ENCODE data around the gene SLCO2A1. TPM values are rescaled to one million over a fixed set of nuclear protein-coding genes. Genes with fewer than 3 reads are reported as not detected.
A peak's percentile ranks its signal among the peaks of the same experiment; 100 is the strongest.

The SLCO2A1 gene
- total RNA-seq, 1 donor from 2014 or later: 1.0 TPM

GRCh38 chr3:133935843-133936769 is 93.6 kb downstream of the SLCO2A1 start:
- no peaks in the 10 kb centered on the region for H3K36me3 Mint-ChIP-seq (ENCODE audit: low read depth)
- H3K27ac Mint-ChIP-seq (ENCODE audit: unreplicated experiment): no peak overlapping the region
- H3K4me3 Mint-ChIP-seq (ENCODE audit: unreplicated experiment): no peak overlapping the region
- DNase-seq (ENCODE audit: low spot score): peak; percentile 56
- no peak for TF ChIP-seq CTCF (IDR thresholded peaks at IDR 0.05)
- peaks cover 2% of the 10 kb centered on the region for H3K27me3 Mint-ChIP-seq (ENCODE audit: low read depth)
- peaks cover 11% of the 10 kb centered on the region for H3K4me1 Mint-ChIP-seq (ENCODE audit: low read depth)
- H3K9me3 Mint-ChIP-seq (ENCODE audit: low read depth): no peaks in the 10 kb centered on the region

GRCh38 chr3:133934996-133935842 is 94.5 kb downstream of the SLCO2A1 start:
- H3K36me3 Mint-ChIP-seq (ENCODE audit: low read depth): no peaks in the 10 kb centered on the region
- no peaks in the 10 kb centered on the region for H3K9me3 Mint-ChIP-seq (ENCODE audit: low read depth)
- H3K4me1 Mint-ChIP-seq (ENCODE audit: low read depth): peaks cover 11% of the 10 kb centered on the region
- no peak overlapping the region for H3K4me3 Mint-ChIP-seq (ENCODE audit: unreplicated experiment)
- TF ChIP-seq CTCF (IDR thresholded peaks at IDR 0.05): no peak
- H3K27me3 Mint-ChIP-seq (ENCODE audit: low read depth): no peaks in the 10 kb centered on the region
- DNase-seq (ENCODE audit: low spot score): peak; percentile 77
- no peak overlapping the region for H3K27ac Mint-ChIP-seq (ENCODE audit: unreplicated experiment)

- Mint-ChIP-seq H3K36me3 (ENCODE audit: low read depth) (no peaks in the 10 kb centered on the region), H3K4me3 (ENCODE audit: unreplicated experiment) (no peak overlapping the region), H3K9me3 (ENCODE audit: low read depth) (no peaks in the 10 kb centered on the region), H3K27me3 (ENCODE audit: low read depth) (no peaks in the 10 kb centered on the region), H3K4me1 (ENCODE audit: low read depth) (peaks cover 11% of the 10 kb centered on the region), H3K27ac (ENCODE audit: unreplicated experiment) (no peak overlapping the region)
- DNase-seq (ENCODE audit: low spot score): peak; percentile 66
- TF ChIP-seq CTCF (IDR thresholded peaks at IDR 0.05): no peak
Measured at GRCh38 chr3:133934073-133934970, 95.4 kb downstream of the SLCO2A1 start.

- no peak for DNase-seq (ENCODE audit: low spot score)
- Mint-ChIP-seq H3K27me3 (ENCODE audit: low read depth) (no peaks in the 10 kb centered on the region), H3K4me3 (ENCODE audit: unreplicated experiment) (no peak overlapping the region), H3K9me3 (ENCODE audit: low read depth) (no peaks in the 10 kb centered on the region), H3K4me1 (ENCODE audit: low read depth) (peaks cover 8% of the 10 kb centered on the region), H3K36me3 (ENCODE audit: low read depth) (no peaks in the 10 kb centered on the region), H3K27ac (ENCODE audit: unreplicated experiment) (no peak overlapping the region)
- TF ChIP-seq CTCF (IDR thresholded peaks at IDR 0.05): no peak
Measured at GRCh38 chr3:133933097-133934024, 96.4 kb downstream of the SLCO2A1 start.
